Liver (tissue), 2 donors: ENCODE data around the gene OR2A14.

Experiments used
- FOXA1 ChIP-seq: IDR thresholded peaks from 2 replicates; pipeline ENCODE4 v1.6.1; 2016; ENCODE audit warnings: antibody characterized with exemption
- YY1 ChIP-seq: IDR thresholded peaks from 2 replicates; pipeline ENCODE4 v1.6.1; 2016; ENCODE audit warnings: antibody characterized with exemption, mild to moderate bottlenecking
- TF ChIP-seq, protein P1 (sequence below): fragments of 150-350 bp; IDR thresholded peaks from 2 replicates; pipeline ENCODE4 v1.5.1; 2017; ENCODE audit warnings: improper control_type of control experiment, low read depth, low read length; ENCODE audit not compliant: missing input control
- TF ChIP-seq, protein P2 (sequence below): IDR thresholded peaks from 2 replicates; pipeline ENCODE4 v1.6.1; 2016; ENCODE audit warnings: antibody characterized with exemption
- TF ChIP-seq, protein P3 (sequence below): IDR thresholded peaks from 2 replicates; pipeline ENCODE4 v1.6.1; 2016; ENCODE audit warnings: antibody characterized with exemption
- TF ChIP-seq, protein P4 (sequence below): IDR thresholded peaks from 2 replicates; pipeline ENCODE4 v1.6.1; 2016; ENCODE audit warnings: antibody characterized with exemption, mild to moderate bottlenecking
- donor health status: healthy.

DNA sequence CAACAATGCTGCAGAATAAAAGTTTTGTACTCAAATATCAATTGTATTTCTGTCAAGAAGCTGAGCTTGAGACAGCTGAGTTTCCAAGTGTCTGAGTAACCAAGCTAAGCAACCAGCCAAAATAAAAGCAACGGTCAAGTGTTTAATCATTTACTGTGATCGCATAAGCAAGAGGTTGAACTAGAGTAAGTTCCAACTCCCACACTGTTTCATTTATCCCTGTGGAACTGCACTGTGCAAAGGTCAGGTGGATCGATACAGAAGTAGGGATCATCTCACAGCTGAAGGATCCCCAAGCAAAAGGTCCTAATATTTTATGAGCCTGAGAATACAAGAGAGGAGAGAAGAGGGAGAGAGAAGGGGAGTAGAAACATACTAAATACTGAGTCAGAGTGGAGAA is 21.4 kb downstream of the OR2A14 start:
- TF ChIP-seq, protein P1, sequence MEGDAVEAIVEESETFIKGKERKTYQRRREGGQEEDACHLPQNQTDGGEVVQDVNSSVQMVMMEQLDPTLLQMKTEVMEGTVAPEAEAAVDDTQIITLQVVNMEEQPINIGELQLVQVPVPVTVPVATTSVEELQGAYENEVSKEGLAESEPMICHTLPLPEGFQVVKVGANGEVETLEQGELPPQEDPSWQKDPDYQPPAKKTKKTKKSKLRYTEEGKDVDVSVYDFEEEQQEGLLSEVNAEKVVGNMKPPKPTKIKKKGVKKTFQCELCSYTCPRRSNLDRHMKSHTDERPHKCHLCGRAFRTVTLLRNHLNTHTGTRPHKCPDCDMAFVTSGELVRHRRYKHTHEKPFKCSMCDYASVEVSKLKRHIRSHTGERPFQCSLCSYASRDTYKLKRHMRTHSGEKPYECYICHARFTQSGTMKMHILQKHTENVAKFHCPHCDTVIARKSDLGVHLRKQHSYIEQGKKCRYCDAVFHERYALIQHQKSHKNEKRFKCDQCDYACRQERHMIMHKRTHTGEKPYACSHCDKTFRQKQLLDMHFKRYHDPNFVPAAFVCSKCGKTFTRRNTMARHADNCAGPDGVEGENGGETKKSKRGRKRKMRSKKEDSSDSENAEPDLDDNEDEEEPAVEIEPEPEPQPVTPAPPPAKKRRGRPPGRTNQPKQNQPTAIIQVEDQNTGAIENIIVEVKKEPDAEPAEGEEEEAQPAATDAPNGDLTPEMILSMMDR: no peak
- TF ChIP-seq, protein P2, sequence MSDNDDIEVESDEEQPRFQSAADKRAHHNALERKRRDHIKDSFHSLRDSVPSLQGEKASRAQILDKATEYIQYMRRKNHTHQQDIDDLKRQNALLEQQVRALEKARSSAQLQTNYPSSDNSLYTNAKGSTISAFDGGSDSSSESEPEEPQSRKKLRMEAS: peak; percentile 72
- TF ChIP-seq, protein P3, sequence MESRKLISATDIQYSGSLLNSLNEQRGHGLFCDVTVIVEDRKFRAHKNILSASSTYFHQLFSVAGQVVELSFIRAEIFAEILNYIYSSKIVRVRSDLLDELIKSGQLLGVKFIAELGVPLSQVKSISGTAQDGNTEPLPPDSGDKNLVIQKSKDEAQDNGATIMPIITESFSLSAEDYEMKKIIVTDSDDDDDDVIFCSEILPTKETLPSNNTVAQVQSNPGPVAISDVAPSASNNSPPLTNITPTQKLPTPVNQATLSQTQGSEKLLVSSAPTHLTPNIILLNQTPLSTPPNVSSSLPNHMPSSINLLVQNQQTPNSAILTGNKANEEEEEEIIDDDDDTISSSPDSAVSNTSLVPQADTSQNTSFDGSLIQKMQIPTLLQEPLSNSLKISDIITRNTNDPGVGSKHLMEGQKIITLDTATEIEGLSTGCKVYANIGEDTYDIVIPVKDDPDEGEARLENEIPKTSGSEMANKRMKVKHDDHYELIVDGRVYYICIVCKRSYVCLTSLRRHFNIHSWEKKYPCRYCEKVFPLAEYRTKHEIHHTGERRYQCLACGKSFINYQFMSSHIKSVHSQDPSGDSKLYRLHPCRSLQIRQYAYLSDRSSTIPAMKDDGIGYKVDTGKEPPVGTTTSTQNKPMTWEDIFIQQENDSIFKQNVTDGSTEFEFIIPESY: peak; percentile 40
- TF ChIP-seq, protein P4, sequence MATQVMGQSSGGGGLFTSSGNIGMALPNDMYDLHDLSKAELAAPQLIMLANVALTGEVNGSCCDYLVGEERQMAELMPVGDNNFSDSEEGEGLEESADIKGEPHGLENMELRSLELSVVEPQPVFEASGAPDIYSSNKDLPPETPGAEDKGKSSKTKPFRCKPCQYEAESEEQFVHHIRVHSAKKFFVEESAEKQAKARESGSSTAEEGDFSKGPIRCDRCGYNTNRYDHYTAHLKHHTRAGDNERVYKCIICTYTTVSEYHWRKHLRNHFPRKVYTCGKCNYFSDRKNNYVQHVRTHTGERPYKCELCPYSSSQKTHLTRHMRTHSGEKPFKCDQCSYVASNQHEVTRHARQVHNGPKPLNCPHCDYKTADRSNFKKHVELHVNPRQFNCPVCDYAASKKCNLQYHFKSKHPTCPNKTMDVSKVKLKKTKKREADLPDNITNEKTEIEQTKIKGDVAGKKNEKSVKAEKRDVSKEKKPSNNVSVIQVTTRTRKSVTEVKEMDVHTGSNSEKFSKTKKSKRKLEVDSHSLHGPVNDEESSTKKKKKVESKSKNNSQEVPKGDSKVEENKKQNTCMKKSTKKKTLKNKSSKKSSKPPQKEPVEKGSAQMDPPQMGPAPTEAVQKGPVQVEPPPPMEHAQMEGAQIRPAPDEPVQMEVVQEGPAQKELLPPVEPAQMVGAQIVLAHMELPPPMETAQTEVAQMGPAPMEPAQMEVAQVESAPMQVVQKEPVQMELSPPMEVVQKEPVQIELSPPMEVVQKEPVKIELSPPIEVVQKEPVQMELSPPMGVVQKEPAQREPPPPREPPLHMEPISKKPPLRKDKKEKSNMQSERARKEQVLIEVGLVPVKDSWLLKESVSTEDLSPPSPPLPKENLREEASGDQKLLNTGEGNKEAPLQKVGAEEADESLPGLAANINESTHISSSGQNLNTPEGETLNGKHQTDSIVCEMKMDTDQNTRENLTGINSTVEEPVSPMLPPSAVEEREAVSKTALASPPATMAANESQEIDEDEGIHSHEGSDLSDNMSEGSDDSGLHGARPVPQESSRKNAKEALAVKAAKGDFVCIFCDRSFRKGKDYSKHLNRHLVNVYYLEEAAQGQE: no peak
- peak; percentile 52 for TF ChIP-seq YY1
- TF ChIP-seq FOXA1: no peak
